GM21367 (cell line): Measurements from ENCODE around the gene CGB8.
"Not testable (repeated sequence)": the region's sequence is repeated elsewhere in the genome, so short reads cannot be mapped to it uniquely, and the experiment has no call there.

ENCODE experiments used
- ATAC-seq: cut with Tn5 transposase; IDR thresholded peaks from one replicate; pipeline ENCODE4 v1.9.1; 2021; ENCODE audit not compliant: unreplicated experiment

CGB8 gene

DNA sequence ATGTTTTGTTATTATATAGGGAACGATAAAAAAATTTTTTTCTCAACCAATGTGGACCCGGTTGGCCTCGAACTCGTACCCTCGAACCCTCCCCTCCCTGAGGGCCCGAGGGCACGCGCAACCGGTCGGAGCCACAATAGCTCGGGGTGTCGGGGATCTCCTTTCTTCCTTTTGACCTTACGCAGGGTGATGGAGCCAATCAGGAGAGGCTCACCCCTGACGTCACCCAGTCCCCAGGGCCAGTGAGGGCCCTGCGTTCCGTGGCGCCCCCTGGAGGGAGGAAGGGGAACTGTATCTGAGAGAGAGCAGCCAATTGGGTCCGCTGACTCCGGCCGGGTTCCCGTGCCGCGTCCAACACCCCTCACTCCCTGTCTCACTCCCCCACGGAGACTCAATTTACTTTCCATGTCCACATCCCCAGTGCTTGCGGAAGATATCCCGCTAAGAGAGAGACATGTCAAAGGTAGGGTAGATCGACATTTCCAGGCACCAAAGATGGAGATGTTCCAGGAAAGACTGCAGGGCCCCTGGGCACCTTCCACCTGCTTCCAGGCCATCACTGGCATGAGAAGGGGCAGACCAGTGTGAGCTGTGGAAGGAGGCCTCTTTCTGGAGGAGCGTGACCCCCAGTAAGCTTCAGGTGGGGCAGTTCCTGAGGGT lies 17.1 kb downstream of the CGB8 start, which contains the start of gene CGB2:
Gene CGB2 (plus strand): TSS at position 249 of the 660 bp plus-strand sequence. CDS start 206 bp downstream, at position 455.
- not testable (repeated sequence) for ATAC-seq

DNA sequence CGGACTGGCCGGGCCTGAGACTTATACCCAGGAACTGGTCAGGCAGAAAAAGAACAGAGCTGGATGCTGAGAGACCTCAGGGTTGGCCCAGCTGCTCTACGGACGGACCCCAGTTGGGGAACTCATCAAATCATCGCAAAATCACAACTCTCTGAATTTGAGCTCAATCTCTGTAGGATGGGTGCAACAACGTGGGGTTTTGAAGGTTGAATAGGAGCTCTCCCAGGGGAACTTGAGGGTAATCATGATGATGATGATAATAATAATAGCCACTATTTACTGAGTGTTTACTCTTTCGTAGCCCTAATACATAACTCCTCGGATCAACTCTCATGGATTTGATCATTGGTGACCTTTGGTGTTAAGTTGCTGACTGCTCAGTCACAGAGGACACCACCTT lies 18.6 kb downstream of the CGB8 start:
- ATAC-seq = not testable (repeated sequence)

DNA sequence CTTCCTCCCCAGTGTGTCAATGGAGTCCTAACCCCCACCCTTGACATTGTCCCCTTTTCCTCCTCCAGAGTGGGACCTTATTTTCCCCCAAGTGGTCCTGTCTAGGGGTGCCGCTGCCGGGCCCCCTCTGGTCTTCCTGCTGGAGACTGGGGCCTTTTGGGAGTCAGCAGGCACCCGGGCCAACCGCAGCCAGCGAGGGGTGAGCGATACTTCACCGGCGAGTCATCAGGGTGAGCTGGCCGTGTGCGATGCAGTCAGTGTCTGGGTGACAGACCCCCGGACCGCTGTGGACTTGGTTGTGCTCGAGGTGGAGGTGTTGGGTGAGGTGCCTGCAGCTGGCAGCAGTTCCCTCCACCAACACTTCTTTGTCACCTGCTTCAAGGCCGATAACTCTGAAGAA lies 19.2 kb downstream of the CGB8 start:
- not testable (repeated sequence) for ATAC-seq

DNA sequence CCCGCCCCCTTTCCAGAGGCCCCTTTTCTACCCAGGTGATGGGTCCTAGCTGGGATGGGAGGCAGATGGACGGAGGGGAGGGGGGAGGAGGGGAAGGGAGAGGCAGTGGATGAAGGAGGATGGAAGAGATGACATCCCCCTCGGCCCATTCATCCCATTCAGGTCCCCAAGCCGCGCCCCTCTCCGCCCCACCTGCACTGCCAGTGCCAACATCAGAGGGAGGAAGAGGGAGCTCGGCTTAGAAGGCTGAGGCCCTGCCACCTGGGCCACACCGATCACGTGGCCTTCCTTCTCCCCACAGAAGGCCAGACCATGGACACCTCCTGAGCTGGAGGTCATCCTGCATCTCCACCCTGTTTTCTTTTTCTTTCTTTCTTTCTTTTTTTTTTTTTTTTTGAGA lies 20.2 kb downstream of the CGB8 start:
- not testable (repeated sequence) for ATAC-seq

DNA sequence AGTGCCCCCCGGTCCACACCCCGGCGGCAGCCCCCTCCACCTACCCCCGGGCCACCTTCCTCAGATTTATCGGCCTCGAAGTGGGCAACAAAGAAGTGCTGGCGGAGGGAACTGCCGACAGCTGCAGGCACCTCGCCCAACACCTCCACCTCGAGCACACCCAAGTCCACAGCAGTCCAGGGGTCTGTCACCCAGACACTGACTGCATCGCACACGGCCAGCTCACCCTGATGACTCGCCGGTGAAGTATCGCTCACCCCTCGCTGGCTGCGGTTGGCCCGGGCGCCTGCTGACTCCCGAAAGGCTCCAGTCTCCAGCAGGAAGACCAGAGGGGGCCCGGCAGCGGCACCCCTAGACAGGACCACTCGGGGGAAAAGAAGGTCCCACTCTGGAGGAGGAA lies 23.3 kb downstream of the CGB8 start:
- not testable (repeated sequence) for ATAC-seq

DNA sequence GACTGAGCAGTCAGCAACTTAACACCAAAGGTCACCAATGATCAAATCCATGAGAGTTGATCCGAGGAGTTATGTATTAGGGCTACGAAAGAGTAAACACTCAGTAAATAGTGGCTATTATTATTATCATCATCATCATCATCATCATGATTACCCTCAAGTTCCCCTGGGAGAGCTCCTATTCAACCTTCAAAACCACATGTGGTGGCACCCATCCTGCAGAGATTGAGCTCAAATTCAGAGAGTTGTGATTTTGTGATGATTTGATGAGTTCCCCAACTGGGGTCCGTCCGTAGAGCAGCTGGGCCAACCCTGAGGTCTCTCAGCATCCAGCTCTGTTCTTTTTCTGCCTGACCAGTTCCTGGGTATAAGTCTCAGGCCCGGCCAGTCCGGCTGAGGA lies 23.8 kb downstream of the CGB8 start:
- ATAC-seq = not testable (repeated sequence)

DNA sequence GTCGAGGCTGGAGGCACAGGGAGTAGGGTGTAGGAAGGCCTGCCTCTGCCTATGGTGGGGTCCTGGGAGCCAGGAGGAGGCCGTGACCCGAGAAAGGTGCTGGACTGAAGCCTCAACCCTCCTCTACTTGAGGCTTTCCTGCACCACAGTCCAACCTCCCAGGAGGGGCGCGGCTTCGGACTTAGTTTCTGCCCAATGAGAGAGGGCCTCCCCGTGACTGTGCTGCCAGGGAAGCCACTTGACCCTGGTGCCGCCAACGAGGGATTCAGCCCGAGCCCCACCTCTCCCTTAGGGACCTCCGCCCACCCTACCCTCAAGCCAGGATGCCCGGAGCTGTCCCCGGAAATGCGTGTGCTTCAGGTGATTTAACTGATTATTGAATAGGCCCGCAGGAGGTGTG lies 24.7 kb downstream of the CGB8 start, which contains the start of gene CGB3:
Gene CGB3 (minus strand): TSS at position 101 of the 400 bp plus-strand sequence. CDS start 362 bp downstream, outside the sequence.
- ATAC-seq = not testable (repeated sequence)

DNA sequence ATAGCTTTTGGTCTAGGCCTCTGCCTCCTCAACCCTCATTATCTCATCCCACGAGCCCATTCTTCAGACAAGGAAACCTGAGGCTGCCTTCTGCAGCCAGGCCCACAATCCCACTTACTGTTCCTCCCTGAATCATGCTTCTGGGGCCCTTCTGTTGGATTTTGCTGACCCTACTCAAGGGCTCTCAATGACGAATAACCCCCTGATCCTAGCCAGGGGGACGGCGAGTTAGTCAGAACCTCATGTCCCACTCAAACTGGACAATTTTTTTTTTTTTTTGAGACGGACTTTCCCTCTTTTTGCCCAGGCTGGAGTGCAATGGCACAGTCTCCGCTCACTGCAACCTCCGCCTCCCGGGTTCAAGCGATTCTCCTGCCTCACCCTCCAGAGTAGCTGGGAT lies 26.8 kb downstream of the CGB8 start:
- ATAC-seq = no peak

DNA sequence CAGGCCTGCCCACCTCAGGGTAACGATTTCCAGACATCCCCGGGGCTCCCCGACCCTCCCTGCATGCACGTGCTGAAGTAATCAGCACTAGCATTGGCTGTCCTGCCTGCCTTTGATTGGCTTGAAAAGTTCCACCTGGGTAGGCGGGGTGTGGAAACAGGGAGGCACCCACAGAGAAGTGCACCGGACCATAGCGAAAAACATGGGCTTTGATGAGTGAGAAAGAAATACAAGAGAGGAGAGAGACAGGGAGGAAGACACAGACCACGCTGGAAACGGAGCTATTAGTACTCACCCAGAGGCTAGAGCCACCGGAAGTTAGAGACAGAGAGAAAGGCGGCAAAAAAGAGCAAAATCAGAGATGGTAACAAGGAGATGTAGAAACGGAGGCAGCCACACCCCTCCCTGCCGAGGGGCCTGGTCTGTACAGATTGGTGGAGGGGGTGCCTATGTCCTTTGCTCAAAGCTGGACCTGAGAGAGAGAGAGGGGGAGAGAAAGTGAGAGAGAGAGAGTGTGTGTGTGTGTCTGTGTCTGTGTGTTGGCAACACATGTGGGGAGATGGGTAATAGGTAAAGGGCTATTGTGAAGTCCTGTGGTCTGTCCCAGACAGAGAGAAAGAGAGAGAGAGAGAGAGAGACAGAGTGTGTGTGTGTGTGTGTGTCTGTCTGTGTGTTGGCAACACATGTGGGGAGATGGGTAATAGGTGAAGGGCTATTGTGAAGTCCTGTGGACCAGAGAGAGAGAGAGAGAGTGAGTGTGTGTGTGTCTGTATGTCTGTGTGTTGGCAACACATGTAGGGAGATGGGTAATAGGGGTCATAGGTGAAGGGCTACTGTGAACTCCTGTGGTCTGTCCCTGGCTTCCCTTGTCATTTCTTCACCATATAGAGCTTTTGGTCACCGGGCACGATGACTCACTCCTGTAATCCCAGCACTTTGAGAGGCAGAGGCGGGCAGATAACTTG lies 27.7 kb downstream of the CGB8 start:
- ATAC-seq = no peak

DNA sequence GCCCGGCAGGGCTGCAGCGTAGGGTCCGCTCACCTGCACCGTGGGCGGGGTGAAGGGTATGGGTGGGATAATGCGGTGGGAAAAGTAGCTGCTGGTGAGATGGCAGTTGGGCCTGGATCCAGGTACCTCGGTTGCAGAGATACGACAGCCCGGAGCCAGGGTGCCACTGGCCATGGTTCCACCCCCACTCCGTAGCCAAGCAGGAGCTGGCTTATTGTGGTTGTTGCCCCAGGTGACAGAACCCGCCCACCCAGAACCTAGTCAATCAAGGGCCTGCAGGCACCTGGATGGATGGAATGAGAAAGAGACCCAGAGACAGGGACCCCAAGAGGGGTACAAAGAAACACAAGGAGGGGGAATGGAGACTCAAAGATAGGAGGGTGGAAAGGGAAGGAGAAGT lies 28.6 kb downstream of the CGB8 start:
- no peak for ATAC-seq

DNA sequence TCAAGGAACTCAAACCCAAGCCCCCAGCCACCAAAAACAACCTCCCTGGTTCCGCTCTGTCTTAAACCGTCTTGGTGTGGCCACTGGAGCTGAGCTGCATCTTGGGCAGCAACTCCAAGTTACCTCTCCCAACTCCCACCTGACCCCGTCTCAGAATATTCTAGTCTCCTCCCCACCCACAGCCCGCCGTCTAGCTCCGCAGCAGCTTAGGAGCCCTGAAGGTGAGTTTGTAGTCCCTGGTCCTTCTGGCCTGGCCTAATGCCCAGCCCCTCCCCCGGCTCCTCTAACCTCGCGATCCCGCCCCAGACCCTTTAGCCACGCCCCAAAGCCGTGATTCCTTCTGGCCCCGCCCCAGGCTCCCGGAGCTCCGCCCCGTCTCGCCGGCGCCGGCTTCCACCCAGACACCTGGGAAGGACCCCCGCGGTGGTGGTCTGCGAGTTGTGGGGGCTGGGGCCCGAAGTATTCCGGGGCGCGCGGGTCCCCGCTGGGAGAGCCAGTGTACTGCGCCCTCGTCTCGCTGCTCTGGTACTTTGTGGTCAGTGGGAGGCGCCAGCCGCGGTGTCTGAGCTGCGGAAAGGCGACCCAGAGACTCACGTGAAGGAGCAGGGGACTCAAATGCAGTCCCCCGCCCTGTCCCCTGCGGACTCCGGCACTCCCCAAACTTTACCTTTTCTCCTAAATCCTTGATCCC lies 29.5 kb downstream of the CGB8 start:
- no peak for ATAC-seq

DNA sequence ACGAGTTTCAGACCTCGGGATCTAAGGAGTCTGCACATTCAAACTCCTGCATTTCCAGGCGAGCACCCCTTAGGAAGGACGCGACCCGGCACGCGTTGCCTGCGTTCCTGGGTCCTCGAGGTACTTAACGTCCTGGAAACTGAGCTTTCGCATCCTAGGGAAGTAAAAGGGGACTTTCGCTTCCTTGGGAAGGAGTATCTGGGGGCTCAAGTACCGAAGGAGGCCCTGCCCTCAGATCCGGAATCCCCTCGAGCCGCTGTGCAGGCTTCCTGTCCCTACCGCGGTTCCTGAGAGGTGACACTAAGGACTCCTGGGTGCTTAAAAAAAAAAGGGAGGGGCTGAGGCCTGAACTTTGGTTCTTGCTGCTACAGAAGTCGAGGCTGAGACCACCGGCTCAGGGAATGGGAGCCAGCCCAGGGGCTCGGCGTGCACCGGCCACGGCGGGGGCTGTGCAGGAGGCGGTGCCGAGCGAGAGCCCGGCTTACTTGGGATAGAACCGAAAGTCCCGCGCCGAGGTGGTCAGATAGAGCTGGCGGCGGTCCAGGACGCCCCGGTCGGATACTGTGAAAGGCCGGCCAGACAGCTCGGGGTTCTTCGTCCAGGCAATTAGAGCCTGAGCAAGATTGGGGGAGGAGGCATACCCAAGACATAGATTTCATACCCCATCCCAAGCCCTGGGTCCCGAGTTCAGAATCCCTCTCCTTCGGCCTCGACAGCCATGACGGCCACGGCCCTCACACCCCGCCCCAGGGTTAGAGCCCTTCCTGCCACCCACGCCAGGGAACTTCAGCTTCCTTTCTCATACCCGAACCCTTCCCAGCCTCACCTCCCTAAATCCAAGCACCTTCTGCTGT lies 30.3 kb downstream of the CGB8 start:
- not testable (repeated sequence) for ATAC-seq

DNA sequence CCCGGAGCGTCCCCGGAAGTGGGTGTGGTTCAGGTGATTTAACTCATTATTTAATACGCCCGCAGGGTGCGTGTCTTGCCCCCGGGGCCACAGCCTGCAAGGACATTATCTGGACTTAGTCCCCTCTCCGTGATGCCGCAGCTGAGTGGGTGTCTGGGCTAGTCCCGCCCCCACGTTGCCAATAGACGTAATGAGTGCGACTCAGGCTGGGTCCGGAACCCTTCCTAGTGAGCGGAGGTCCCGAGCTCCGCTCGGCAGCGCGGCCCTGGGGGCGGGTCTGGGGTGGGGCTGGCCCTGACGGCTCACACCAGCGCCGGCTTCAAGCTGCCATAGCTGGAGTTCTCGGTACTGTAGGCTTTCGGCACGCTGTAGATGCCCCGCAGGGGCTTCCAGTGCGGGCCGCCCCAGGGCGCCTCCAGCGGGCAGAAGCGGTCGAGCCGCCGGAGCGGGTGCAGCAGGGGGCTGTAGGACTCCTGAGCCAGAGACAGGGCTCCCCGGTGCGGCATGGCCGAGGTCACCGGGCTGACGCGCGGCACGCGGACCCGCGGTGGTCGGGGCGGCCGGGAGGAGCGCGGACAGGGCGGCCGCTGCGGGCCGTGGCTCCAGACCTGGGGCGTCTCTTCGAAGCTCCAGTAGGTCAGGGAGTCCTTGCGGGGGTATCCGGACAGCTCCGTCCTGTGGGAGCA lies 31.1 kb downstream of the CGB8 start:
- no peak for ATAC-seq

DNA sequence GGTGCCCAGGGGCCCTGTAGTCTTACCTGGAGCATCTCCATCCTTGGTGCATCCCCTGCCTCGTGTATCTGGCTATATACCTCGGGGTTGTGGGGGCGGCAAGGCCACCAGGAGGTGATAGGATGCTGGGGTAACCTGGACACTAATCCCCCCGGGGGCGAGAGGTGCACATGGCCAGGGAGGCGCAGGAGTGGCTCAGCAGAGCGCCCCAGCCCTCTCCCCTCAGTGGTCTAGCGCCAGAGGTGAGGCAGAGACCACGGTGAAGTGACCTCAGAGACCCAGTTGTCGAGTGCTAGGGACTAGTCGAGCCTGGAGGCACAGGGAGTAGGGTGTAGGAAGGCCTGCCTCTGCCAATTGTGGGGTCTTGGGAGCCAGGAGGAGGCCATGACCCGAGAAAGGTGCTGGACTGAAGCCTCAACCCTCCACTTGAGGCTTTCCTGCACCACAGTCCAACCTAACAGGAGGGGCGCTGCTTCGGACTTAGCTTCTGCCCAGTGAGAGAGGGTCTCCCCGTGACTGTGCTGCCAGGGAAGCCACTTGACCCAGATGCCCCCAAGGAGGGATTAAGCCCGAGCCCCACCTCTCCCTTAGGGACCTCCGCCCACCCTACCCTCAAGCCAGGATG lies 31.8 kb downstream of the CGB8 start, which contains the start of gene LHB:
Gene LHB (minus strand): TSS at position 51 of the 625 bp plus-strand sequence. CDS start 10 bp downstream, at position 41.
- ATAC-seq = no peak

DNA sequence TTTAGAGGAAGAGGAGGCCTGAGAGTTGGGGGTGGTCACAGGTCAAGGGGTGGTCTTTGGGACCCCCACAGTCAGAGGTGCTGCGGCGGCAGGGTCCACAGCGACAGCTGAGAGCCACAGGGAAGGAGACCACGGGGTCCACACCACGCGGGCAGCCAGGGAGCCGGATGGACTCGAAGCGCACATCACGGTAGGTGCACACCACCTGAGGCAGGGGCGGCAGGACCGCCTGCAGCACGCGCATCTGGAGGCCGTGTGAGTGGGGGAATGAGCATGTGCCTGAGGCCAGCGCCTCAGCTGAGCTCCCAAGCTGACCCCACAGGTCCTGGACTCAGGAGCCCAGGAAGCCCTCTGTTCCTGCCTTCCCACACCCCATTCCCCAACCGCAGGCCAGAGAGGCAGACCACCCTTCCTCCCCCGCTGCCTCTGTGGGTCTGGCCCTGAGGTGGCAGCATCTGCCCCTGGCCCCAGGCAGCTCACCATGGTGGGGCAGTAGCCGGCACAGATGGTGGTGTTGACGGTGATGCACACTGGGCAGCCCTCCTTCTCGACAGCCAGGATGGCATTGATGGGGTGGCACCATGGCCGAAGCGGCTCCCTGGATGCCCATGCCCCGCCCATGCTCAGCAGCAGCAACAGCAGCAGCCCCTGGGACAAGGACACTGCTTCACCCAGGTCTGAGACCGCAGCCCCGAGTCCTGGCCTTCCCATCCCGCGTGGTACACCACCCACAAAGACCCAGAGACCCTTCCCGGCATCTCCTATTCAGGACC lies 32.7 kb downstream of the CGB8 start:
- ATAC-seq = no peak

DNA sequence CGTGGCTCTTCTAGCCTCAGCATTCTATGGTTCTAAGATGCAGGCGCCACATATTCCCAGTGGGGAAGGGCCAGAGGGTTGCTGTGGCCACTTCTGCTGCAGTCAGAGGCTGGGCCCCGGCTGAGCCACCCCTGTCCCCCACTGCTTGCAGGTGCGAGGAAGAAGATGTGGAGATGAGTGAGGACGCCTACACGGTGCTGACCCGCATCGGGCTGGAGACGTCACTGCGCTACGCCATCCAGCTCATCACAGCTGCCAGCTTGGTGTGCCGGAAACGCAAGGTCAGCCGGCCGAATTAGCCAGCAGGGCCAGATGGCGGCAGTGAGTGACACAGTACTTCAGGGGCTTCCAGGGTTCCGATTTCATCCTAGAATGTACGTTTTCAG lies 34.0 kb downstream of the CGB8 start:
- ATAC-seq = no peak

DNA sequence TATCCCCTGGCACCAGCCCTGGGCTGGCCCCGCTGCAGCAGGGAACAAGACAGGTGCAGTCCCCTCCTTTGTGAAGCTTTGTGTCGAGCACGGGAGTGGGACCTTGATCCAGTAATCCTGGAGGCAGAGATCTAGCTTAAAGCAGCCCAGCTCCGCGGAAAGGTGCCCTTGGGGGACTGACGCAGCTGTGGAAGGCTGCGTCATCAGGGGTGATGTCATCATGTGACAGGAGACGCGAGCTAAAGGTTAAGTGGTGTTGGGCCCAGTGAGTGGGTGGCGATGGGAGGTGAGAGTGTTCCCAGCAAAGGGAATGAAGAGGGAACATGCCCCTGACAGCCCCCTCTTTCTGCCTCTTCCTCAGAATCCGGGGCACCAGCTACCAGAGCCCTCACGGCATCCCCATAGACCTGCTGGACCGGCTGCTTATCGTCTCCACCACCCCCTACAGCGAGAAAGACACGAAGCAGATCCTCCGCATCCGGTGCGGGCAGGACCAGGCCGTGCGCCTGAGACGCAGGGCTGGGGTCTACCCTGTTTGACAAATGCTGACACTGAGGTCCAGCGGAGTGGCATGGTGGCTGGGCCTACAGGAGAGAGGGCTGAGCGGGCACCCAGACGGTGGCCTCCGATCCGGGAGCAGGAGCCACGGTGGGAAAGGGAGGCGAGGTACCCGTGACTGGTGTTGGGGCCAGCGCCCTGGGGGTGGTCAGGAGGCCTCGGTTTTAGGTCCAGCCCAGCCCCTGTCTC lies 34.6 kb downstream of the CGB8 start:
- ATAC-seq = no peak

DNA sequence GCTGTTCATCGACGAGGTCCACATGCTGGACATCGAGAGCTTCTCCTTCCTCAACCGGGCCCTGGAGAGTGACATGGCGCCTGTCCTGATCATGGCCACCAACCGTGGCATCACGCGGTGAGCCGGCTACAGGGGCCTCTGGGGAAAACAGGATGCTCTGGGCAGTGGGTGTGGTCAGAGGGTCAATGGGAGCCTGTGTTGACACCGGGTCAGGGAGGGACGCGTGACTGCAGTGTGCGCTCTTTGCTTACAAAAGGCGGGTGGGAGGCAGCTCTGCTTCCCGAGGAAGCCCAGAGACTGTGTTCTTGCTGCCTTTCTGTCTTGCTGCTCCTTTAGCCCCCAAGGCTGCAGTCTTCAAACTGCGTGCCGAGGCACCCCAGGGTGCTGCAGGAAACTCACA lies 37.7 kb downstream of the CGB8 start:
- ATAC-seq = no peak
